ENCODE measurements around the gene SETBP1. TPM values are rescaled to one million over a fixed set of nuclear protein-coding genes. Genes with fewer than 3 reads are reported as not detected.

The SETBP1 gene
- total and polyA plus RNA-seq, 2 of the 13 experiments (the other 11 are each of a cell fraction or from before 2014, with no cell fraction given): 0.18 to 0.65 TPM

GRCh38 chr18:44771956-44772917 is 91.5 kb downstream of the SETBP1 start (continued):
- TF ChIP-seq, protein P1, sequence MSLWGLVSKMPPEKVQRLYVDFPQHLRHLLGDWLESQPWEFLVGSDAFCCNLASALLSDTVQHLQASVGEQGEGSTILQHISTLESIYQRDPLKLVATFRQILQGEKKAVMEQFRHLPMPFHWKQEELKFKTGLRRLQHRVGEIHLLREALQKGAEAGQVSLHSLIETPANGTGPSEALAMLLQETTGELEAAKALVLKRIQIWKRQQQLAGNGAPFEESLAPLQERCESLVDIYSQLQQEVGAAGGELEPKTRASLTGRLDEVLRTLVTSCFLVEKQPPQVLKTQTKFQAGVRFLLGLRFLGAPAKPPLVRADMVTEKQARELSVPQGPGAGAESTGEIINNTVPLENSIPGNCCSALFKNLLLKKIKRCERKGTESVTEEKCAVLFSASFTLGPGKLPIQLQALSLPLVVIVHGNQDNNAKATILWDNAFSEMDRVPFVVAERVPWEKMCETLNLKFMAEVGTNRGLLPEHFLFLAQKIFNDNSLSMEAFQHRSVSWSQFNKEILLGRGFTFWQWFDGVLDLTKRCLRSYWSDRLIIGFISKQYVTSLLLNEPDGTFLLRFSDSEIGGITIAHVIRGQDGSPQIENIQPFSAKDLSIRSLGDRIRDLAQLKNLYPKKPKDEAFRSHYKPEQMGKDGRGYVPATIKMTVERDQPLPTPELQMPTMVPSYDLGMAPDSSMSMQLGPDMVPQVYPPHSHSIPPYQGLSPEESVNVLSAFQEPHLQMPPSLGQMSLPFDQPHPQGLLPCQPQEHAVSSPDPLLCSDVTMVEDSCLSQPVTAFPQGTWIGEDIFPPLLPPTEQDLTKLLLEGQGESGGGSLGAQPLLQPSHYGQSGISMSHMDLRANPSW (CRISPR knock-in tag; IDR thresholded peaks at IDR 0.05; ENCODE audit: borderline replicate concordance): no peak
- TF ChIP-seq ZNF644 (CRISPR knock-in tag; IDR thresholded peaks at IDR 0.05; ENCODE audit: low read depth): no peak
- TF ChIP-seq ZKSCAN8 (CRISPR knock-in tag; IDR thresholded peaks at IDR 0.05; ENCODE audit: borderline replicate concordance): no peak
- TF ChIP-seq, protein P2, sequence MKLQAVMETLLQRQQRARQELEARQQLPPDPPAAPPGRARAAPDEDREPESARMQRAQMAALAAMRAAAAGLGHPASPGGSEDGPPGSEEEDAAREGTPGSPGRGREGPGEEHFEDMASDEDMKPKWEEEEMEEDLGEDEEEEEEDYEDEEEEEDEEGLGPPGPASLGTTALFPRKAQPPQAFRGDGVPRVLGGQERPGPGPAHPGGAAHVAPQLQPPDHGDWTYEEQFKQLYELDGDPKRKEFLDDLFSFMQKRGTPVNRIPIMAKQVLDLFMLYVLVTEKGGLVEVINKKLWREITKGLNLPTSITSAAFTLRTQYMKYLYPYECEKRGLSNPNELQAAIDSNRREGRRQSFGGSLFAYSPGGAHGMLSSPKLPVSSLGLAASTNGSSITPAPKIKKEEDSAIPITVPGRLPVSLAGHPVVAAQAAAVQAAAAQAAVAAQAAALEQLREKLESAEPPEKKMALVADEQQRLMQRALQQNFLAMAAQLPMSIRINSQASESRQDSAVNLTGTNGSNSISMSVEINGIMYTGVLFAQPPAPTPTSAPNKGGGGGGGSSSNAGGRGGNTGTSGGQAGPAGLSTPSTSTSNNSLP (IDR thresholded peaks at IDR 0.05; ENCODE audit: low read depth, low read length): peak; percentile 91
- no peak for TF ChIP-seq ZBTB7A (CRISPR knock-in tag; IDR thresholded peaks at IDR 0.05)
- TF ChIP-seq SRY (CRISPR knock-in tag; IDR thresholded peaks at IDR 0.05): no peak
- no peak for TF ChIP-seq MEIS2 (CRISPR knock-in tag; IDR thresholded peaks at IDR 0.05)
- no peak for TF ChIP-seq ZNF225 (CRISPR knock-in tag; IDR thresholded peaks at IDR 0.05)
- TF ChIP-seq ZNF570 (CRISPR knock-in tag; IDR thresholded peaks at IDR 0.05; ENCODE audit: borderline replicate concordance): no peak
- no peak for TF ChIP-seq KDM5B (CRISPR knock-in tag; IDR thresholded peaks at IDR 0.05; ENCODE audit: borderline replicate concordance)
- TF ChIP-seq KLF11 (CRISPR knock-in tag; IDR thresholded peaks at IDR 0.05): no peak
- no peak for TF ChIP-seq DMAP1 (CRISPR knock-in tag; IDR thresholded peaks at IDR 0.05)
- TF ChIP-seq, protein P3, sequence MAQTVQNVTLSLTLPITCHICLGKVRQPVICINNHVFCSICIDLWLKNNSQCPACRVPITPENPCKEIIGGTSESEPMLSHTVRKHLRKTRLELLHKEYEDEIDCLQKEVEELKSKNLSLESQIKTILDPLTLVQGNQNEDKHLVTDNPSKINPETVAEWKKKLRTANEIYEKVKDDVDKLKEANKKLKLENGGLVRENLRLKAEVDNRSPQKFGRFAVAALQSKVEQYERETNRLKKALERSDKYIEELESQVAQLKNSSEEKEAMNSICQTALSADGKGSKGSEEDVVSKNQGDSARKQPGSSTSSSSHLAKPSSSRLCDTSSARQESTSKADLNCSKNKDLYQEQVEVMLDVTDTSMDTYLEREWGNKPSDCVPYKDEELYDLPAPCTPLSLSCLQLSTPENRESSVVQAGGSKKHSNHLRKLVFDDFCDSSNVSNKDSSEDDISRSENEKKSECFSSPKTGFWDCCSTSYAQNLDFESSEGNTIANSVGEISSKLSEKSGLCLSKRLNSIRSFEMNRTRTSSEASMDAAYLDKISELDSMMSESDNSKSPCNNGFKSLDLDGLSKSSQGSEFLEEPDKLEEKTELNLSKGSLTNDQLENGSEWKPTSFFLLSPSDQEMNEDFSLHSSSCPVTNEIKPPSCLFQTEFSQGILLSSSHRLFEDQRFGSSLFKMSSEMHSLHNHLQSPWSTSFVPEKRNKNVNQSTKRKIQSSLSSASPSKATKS (CRISPR knock-in tag; IDR thresholded peaks at IDR 0.05): no peak
- TF ChIP-seq ZNF251 (CRISPR knock-in tag; IDR thresholded peaks at IDR 0.05): no peak
- no peak for TF ChIP-seq TBP (CRISPR knock-in tag; IDR thresholded peaks at IDR 0.05)
- TF ChIP-seq, protein P4, sequence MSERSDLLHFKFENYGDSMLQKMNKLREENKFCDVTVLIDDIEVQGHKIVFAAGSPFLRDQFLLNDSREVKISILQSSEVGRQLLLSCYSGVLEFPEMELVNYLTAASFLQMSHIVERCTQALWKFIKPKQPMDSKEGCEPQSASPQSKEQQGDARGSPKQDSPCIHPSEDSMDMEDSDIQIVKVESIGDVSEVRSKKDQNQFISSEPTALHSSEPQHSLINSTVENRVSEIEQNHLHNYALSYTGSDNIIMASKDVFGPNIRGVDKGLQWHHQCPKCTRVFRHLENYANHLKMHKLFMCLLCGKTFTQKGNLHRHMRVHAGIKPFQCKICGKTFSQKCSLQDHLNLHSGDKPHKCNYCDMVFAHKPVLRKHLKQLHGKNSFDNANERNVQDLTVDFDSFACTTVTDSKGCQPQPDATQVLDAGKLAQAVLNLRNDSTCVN (CRISPR knock-in tag; IDR thresholded peaks at IDR 0.05; ENCODE audit: borderline replicate concordance): no peak
- TF ChIP-seq ZNF124 (CRISPR knock-in tag; IDR thresholded peaks at IDR 0.05): no peak
- no peak for TF ChIP-seq NR1H2 (CRISPR knock-in tag; IDR thresholded peaks at IDR 0.05; ENCODE audit: borderline replicate concordance, low read depth)
- TF ChIP-seq CHD4 (IDR thresholded peaks at IDR 0.05; ENCODE audit: borderline replicate concordance, low read length): peak; percentile 46; the same call in 1 of the 2 replicates
- peak; percentile 78 for TF ChIP-seq NCOA2 (CRISPR knock-in tag; IDR thresholded peaks at IDR 0.05)
- TF ChIP-seq ZNF234 (CRISPR knock-in tag; conservative IDR thresholded peaks at IDR 0.05): no peak
- TF ChIP-seq TGIF2 (CRISPR knock-in tag; IDR thresholded peaks at IDR 0.05): no peak
- no peak for TF ChIP-seq ZNF605 (CRISPR knock-in tag; IDR thresholded peaks at IDR 0.05)
- TF ChIP-seq ZNF274 (CRISPR knock-in tag; IDR thresholded peaks at IDR 0.05): no peak
